ENCODE results near the gene ACADM.
"Not testable (repeated sequence)": the region's sequence is repeated elsewhere in the genome, so short reads cannot be mapped to it uniquely, and the experiment has no call there.

ACADM gene

DNA sequence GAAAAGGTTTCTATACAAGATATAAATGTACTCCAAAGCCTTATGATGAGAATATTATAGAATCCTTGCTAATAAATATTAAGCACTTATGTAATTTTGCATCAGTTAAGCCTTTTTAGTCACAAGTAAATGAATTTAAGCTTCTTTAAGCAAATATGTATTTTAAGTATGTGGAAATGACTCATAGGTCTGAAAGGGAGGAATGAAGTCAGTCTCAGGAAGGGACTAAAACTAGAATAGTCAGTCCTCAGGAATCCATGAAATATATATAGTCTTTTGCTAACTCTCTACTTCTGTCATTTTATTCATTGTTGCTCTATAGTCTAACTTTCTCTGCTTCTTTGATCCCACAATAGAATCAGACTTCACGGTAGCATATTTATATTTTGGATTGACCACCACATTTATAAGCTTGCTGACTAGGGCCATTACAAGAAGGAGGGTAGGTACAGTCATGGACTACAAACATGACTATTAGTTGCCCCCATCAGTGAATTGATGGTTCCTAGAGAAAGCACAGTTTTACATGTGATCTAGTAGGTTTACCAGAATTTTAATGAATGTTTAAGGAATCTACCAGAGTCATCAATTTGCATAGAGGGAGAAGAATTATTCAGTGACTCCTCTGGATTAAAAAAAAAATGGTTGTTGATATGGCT, 41.3 kb downstream of the ACADM start:
- no peak for DNase-seq (ENCODE audit: low spot score in 2 of 2)
- Mint-ChIP-seq H3K36me3 (peaks cover 5% of the 10 kb centered on the region), H3K27ac (no peak overlapping the region), H3K4me3 (no peak overlapping the region), H3K27me3 (no peaks in the 10 kb centered on the region), H3K4me1 (peaks cover 2% of the 10 kb centered on the region), H3K9me3 (no peaks in the 10 kb centered on the region)
- ATAC-seq (ENCODE audit: low read depth), result no peak

DNA sequence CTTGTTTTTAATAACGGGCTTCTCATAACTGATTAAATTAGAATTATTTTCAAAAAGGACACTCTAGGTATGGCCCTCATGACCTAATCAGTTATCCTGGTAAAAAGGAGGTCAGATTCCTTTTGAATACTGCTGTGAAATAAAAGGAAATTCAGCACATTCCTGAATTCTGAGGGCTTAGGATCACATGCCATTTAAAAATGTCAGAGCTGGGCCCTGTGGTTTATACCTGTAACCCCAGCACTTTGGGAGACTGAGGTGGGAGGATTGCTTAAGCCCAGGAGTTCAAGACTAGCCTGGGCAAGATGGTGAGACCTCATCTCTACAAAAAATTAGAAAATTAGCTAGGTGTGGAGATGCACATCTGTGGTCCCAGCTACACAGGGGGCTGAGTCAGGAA, 43.5 kb downstream of the ACADM start:
- H3K27ac Mint-ChIP-seq, result peak overlapping the region; percentile 41
- H3K27me3 Mint-ChIP-seq, result no peaks in the 10 kb centered on the region
- no peak for DNase-seq (ENCODE audit: low spot score in 2 of 2)
- peaks cover 5% of the 10 kb centered on the region for H3K36me3 Mint-ChIP-seq
- no peak overlapping the region for H3K4me3 Mint-ChIP-seq
- H3K9me3 Mint-ChIP-seq, result no peaks in the 10 kb centered on the region
- no peak for ATAC-seq (ENCODE audit: low read depth)
- peaks cover 2% of the 10 kb centered on the region for H3K4me1 Mint-ChIP-seq

DNA sequence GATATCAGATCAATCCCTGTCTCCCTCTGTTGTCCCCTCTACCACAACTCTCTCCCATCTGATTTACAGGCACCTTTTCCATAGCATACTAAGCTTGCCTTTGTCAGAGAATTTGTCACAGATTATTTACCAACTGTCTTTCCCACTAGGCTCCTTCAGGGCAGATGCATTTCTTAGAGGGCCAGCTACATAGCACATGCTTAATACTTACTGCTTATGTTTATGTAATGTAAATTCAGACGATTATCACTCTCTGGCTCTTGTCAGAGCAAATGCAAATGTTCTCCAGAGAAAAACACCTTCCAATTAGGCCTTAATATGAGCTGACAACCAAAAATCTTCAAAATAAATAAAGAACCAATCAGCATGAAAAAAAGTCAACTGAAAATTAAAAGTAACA, 46.3 kb downstream of the ACADM start:
- H3K27ac Mint-ChIP-seq, result no peak overlapping the region
- H3K27me3 Mint-ChIP-seq, result no peaks in the 10 kb centered on the region
- H3K9me3 Mint-ChIP-seq, result no peaks in the 10 kb centered on the region
- ATAC-seq (ENCODE audit: low read depth) (no peak), DNase-seq (ENCODE audit: low spot score in 2 of 2) (no peak)
- H3K4me1 Mint-ChIP-seq, result peaks cover 3% of the 10 kb centered on the region
- peaks cover 11% of the 10 kb centered on the region for H3K36me3 Mint-ChIP-seq
- H3K4me3 Mint-ChIP-seq, result no peak overlapping the region

DNA sequence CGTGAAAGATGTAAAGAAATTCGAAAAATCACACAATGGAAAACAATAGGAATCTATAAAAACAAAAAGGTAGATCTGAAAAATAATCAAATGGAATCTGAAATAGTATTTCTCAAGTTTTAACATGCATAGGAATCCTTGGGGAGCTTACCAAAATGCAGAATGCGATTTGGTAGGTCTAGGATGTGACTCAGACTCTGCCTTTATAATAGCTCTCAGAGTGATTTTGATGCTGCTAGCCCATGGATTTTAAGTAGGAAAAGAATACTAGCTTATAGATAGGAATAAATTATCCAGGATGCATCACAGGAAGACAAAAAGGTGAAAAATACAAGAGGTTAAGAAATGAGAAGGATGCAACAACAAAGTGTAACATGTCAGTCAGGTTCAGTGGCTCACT, 47.5 kb downstream of the ACADM start:
- peaks cover 3% of the 10 kb centered on the region for H3K4me1 Mint-ChIP-seq
- H3K9me3 Mint-ChIP-seq, result no peaks in the 10 kb centered on the region
- no peak overlapping the region for H3K27ac Mint-ChIP-seq
- ATAC-seq (ENCODE audit: low read depth) (no peak), DNase-seq (ENCODE audit: low spot score in 2 of 2) (no peak)
- no peaks in the 10 kb centered on the region for H3K27me3 Mint-ChIP-seq
- peaks cover 14% of the 10 kb centered on the region for H3K36me3 Mint-ChIP-seq
- no peak overlapping the region for H3K4me3 Mint-ChIP-seq

DNA sequence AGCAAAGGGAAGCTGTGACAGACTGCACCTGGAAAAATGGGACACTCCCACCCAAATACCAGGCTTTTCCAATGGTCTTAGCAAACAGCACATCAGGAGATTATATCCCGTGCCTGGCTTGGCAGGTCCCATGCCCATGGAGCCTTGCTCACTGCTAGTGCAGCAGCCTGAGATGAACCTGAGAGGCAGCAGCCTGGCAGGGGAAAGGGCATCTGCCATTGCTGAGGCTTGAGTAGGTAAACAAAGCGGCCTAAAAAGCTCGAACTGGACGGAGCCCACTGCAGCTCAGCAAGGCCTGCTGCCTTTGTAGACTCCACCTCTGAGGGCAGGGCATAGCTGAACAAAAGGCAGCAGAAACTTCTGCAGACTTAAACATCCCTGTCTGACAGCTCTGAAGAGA, 53.3 kb downstream of the ACADM start:
- Mint-ChIP-seq H3K4me1 (peaks cover 14% of the 10 kb centered on the region), H3K36me3 (peaks cover 30% of the 10 kb centered on the region)
- DNase-seq (ENCODE audit: low spot score in 2 of 2); H3K4me3 Mint-ChIP-seq; H3K9me3 Mint-ChIP-seq; H3K27ac Mint-ChIP-seq; ATAC-seq (ENCODE audit: low read depth); H3K27me3 Mint-ChIP-seq: not testable (repeated sequence)

DNA sequence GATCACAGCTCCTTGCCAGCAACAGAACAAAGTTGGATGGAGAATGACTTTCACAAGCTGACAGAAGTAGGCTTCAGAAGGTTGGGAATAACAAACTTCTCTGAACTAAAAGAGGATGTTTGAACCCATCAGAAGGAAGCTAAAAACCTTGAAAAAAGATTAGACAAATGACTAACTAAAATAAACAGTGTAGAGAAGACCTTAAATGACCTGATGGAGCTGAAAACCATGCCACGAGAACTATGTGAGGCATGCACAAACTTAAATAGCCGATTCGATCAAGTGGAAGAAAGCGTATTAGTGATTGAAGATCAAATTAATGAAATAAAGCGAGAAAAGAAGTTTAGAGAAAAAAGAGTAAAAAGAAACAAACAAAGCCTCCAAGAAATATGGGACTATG, 54.2 kb downstream of the ACADM start:
- not testable (repeated sequence) for DNase-seq (ENCODE audit: low spot score in 2 of 2)

DNA sequence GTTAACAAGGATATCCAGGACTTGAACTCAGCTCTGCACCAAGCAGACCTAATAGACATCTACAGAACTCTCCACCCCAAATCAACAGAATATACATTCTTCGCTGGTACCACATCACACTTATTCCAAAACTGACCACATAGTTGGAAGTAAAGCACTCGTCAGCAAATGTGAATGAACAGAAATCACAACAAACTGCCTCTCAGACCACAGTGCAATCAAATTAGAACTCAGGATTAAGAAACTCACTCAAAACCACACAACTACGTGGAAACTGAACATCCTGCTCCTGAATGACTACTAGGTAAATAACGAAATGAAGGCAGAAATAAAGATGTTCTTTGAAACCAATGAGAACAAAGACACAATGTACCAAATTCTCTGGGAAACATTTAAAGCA, 55.7 kb downstream of the ACADM start:
- Mint-ChIP-seq H3K4me1 (peaks cover 15% of the 10 kb centered on the region), H3K36me3 (peaks cover 24% of the 10 kb centered on the region), H3K27ac (peak overlapping the region; percentile 35)
- not testable (repeated sequence) for H3K4me3 Mint-ChIP-seq; DNase-seq (ENCODE audit: low spot score in 2 of 2); H3K9me3 Mint-ChIP-seq; H3K27me3 Mint-ChIP-seq; ATAC-seq (ENCODE audit: low read depth)

More for the DNA sequence above, 54.2 kb downstream of the ACADM start:
- H3K27me3 Mint-ChIP-seq; H3K9me3 Mint-ChIP-seq; ATAC-seq (ENCODE audit: low read depth); H3K4me3 Mint-ChIP-seq; H3K27ac Mint-ChIP-seq: not testable (repeated sequence)
- peaks cover 16% of the 10 kb centered on the region for H3K4me1 Mint-ChIP-seq
- H3K36me3 Mint-ChIP-seq, result peaks cover 30% of the 10 kb centered on the region

DNA sequence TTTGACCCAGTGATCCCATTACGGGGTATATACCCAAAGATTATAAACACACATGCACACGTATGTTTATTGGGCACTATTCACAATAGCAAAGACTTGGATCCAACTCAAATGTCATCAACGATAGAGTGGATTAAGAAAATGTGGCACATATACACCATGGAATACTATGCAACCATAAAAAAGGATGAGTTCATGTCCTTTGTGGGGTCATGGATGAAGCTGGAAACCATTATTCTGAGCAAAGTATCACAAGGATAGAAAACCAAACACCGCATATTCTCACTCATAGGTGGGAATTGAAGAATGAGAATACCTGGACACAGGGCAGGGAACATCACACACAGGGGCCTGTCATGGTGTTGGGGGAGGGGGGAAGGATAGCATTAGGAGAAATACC, 59.4 kb downstream of the ACADM start:
- peak overlapping the region; percentile 64 for H3K4me3 Mint-ChIP-seq

DNA sequence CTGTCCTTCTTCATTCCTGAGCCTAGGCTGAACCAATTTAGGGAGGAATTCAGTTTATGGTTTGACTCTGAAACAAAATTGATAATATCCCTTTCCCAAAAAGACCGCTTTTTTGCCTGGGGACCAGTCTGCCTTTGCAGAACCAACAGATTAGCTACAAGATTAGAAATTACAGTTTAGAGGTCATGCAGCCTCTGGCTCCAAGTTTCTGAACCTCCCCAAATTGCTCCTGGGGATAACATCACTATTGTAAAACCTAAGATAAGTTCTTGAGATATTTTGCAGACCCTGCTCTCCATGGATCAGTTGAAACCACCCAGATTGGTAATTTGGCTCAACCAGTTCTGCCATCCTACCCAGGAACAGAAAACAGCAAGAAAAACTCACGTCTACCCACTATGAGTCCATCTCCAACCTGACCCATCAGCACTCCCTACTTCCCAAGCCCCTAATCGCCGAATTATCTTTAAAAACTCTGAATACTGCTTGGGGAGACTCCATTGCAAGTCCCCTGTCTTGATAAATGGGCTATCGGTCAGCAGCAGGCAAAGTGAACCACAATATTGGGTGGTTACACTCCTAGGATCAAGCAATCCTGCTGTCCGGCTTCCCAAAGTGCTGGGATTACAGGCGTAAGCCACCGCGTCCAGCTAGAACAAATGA, 60.9 kb downstream of the ACADM start:
- Mint-ChIP-seq H3K27me3 (no peaks in the 10 kb centered on the region), H3K27ac (peak overlapping the region; percentile 94), H3K4me3 (peak overlapping the region; percentile 99), H3K9me3 (no peaks in the 10 kb centered on the region), H3K4me1 (peaks cover 34% of the 10 kb centered on the region), H3K36me3 (peaks cover 10% of the 10 kb centered on the region)
- no peak for ATAC-seq (ENCODE audit: low read depth)
- DNase-seq (ENCODE audit: low spot score in 2 of 2), result peak in 1 of 2 donors; percentile 15

More for the DNA sequence above, 59.4 kb downstream of the ACADM start:
- H3K9me3 Mint-ChIP-seq; DNase-seq (ENCODE audit: low spot score in 2 of 2); H3K27me3 Mint-ChIP-seq; ATAC-seq (ENCODE audit: low read depth): not testable (repeated sequence)
- peak overlapping the region; percentile 94 for H3K27ac Mint-ChIP-seq
- H3K4me1 Mint-ChIP-seq, result peaks cover 27% of the 10 kb centered on the region
- H3K36me3 Mint-ChIP-seq, result peaks cover 15% of the 10 kb centered on the region

DNA sequence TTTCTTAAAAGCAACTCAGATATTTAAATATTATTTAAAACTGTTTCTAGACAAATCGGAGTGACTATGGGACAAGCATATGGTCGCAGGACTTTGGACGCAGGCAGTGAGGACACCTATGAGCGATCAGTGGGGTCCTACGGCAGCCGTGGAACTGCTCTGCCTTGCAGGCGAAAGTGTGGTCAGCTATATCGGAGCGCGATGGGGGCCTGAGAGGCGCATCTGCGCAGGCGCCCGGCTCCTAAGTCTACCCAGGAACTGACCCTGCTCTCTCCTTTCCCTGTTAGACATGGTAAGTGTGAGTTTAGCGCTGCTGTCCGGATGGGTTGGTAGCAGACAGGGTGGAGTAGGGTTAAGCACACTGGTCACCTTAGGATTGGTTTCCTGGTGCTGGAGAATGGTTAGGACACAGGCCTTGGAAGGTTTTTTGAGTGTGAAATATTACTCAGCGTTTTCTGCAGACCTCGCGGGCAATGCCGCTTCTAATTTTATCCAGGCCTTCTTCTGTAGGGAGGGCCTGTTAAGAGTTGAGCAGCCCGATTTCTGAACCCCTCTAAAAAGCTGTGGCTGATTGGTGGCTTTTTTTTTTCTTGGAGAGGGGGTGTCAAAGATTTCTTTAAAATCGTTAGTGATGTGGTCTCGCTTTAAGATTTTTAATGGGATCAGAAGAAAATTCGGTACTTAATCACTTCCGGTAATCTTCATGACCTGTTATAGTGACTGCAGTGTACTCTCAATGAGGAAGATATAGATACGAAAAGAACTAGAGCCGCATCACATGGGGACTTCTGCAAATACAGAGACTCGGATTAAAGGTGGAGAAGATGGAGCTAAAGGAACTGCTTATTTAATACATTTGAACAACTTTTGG, 61.7 kb downstream of the ACADM start, which contains the start of gene RABGGTB:
RABGGTB (plus strand) TSS at position 274 of the 871 bp plus-strand sequence; CDS start at position 290, 16 bp downstream.
- DNase-seq (ENCODE audit: low spot score in 2 of 2) (peak; percentile 94 to 96), ATAC-seq (ENCODE audit: low read depth) (peak; percentile 81)
- H3K4me1 Mint-ChIP-seq, result peaks cover 36% of the 10 kb centered on the region
- no peaks in the 10 kb centered on the region for H3K9me3 Mint-ChIP-seq
- no peaks in the 10 kb centered on the region for H3K27me3 Mint-ChIP-seq
- peaks cover 14% of the 10 kb centered on the region for H3K36me3 Mint-ChIP-seq
- peak within 1 kb of the TSS; percentile 99 for H3K4me3 Mint-ChIP-seq
- peak within 1 kb of the TSS; percentile 94 for H3K27ac Mint-ChIP-seq

DNA sequence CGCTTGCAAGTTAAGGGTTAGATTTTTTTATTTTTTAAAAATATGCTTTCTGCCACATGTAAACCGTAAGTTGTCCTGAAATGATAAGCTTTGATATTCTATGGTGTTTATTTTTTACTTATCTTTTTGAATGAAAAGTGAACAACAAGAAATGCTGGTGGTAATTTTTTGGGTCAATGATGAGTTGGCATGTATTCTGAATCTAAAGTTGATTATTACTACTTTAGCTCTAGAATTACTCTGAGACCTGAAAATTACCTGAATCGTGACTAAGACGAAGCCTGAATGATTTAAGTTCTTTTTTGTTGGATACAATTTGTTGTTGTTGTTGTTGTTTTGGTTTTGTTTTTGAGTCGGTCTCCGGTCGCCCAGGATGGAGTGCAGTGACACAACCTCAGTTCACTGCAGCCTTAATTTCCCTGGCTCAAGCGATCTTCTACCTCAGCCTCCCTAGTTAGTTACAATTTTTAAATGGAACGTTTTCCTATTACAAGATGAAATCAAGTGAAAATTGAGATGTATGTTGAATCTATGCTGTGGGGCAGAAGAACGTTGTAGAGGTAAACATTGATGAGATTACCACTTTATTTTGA, 62.5 kb downstream of the ACADM start:
- no peak for ATAC-seq (ENCODE audit: low read depth)
- DNase-seq (ENCODE audit: low spot score in 2 of 2), result no peak
- Mint-ChIP-seq H3K27ac (peak overlapping the region; percentile 94), H3K27me3 (no peaks in the 10 kb centered on the region), H3K9me3 (no peaks in the 10 kb centered on the region), H3K36me3 (peaks cover 18% of the 10 kb centered on the region), H3K4me1 (peaks cover 35% of the 10 kb centered on the region), H3K4me3 (peak overlapping the region; percentile 99)

DNA sequence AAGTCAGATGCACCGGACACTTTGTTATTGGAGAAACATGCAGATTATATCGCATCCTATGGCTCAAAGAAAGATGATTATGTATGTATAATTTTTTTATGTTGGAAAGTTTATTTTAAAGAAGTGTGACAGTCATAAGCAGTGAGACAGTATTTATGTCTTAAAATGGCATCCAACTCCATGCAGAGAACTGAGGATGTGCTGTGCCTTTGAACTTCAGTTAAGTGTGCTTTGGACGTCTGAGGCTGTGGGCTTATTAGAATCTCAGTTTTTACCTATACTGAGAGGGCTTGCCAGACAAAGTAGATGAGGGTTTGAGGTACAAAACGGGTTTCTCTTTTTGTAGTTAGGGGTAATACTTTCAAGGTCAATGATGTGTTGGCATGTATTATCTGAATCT, 63.0 kb downstream of the ACADM start:
- peaks cover 35% of the 10 kb centered on the region for H3K4me1 Mint-ChIP-seq
- peak overlapping the region; percentile 94 for H3K27ac Mint-ChIP-seq
- H3K36me3 Mint-ChIP-seq, result peaks cover 18% of the 10 kb centered on the region
- ATAC-seq (ENCODE audit: low read depth), result no peak
- H3K4me3 Mint-ChIP-seq, result peak overlapping the region; percentile 99
- no peaks in the 10 kb centered on the region for H3K9me3 Mint-ChIP-seq
- H3K27me3 Mint-ChIP-seq, result no peaks in the 10 kb centered on the region
- DNase-seq (ENCODE audit: low spot score in 2 of 2), result no peak

DNA sequence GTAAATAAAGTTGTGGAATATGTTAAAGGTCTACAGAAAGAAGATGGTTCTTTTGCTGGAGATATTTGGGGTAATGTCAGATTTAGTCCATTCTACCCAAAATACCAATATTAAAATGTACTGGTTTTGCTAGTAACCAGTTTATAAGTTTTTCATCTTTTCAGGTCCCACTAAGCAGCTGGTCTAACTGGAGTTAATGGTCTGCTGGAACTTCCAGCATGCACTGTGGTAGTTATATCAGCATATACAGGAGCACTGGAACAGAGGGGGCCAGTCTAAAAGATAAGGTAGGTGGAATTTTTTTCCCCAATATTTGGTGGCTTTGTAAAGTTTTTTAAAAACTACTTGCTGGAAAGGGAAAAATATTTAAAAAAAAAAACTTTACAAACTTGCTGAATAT, 65.5 kb downstream of the ACADM start:
- H3K4me1 Mint-ChIP-seq, result peaks cover 37% of the 10 kb centered on the region
- H3K4me3 Mint-ChIP-seq, result no peak overlapping the region
- no peak for ATAC-seq (ENCODE audit: low read depth)
- peak overlapping the region; percentile 85 for H3K27ac Mint-ChIP-seq
- H3K36me3 Mint-ChIP-seq, result peaks cover 28% of the 10 kb centered on the region
- H3K9me3 Mint-ChIP-seq, result no peaks in the 10 kb centered on the region
- DNase-seq (ENCODE audit: low spot score in 2 of 2), result no peak
- no peaks in the 10 kb centered on the region for H3K27me3 Mint-ChIP-seq

DNA sequence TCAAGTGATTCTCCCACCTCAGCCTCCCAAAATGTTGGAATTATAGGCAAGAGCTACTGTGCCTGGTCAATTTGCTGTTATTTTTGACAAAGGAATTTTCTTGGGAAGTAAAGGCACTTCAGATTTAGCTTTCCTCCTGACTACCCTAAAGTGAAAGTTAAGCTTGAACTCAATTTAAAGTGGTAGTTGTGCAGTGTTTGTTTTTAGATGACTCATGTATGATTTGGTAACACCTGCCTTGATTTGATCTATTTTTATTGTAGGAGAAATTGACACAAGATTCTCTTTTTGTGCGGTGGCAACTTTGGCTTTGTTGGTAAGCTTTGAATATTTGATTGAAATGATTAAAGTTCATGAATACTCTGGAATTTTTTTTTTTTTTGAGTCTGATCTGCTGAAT, 66.5 kb downstream of the ACADM start:
- H3K36me3 Mint-ChIP-seq, result peaks cover 32% of the 10 kb centered on the region
- ATAC-seq (ENCODE audit: low read depth) (no peak), DNase-seq (ENCODE audit: low spot score in 2 of 2) (no peak)
- peak overlapping the region; percentile 24 for H3K4me3 Mint-ChIP-seq
- H3K27ac Mint-ChIP-seq, result peak overlapping the region; percentile 69
- no peaks in the 10 kb centered on the region for H3K27me3 Mint-ChIP-seq
- peaks cover 34% of the 10 kb centered on the region for H3K4me1 Mint-ChIP-seq
- H3K9me3 Mint-ChIP-seq, result no peaks in the 10 kb centered on the region
